Ovary (tissue), 9 donors: ENCODE results near the gene RMDN2. TPM values are rescaled to one million over a fixed set of nuclear protein-coding genes. Genes with fewer than 3 reads are reported as not detected.

Experiments
- DNase-seq, 5 donors: peaks; one replicate each; pipeline ENCODE4 v3.0.0-alpha.2; 2019 to 2020
- H3K27ac ChIP-seq, 2 donors: fragments of 200-600 bp; one replicate each; pipeline versions ENCODE4 v1.5.1 to v1.8.0; 2019 to 2022
- H3K27me3 ChIP-seq: fragments of 200-600 bp; one replicate; pipeline ENCODE4 v1.8.0; 2022
- H3K36me3 ChIP-seq: fragments of 200-600 bp; sonication (generic); one replicate; pipeline ENCODE4 v1.5.1; 2019
- H3K4me1 ChIP-seq: one replicate; pipeline ENCODE4 v1.8.1; 2013; ENCODE audit warnings: mild to moderate bottlenecking, moderate library complexity; ENCODE audit not compliant: insufficient read depth
- H3K4me3 ChIP-seq: fragments of 200-600 bp; sonication (generic); one replicate; pipeline ENCODE4 v1.5.1; 2017
- H3K9me3 ChIP-seq, 2 donors: fragments of 200-600 bp in 1 of 2; sonication (generic) in 1 of 2; one replicate each; pipeline versions ENCODE4 v1.5.1 to v1.8.1; 2013 to 2019; ENCODE audit warnings: mild to moderate bottlenecking in 1 of 2, moderate library complexity in 1 of 2
- EP300 ChIP-seq: sonication (generic); formaldehyde crosslinking; IDR thresholded peaks from one replicate; pipeline ENCODE4 v1.6.1; 2017; ENCODE audit warnings: antibody characterized with exemption
- POLR2A ChIP-seq: fragments of 450-650 bp; IDR thresholded peaks from one replicate; pipeline ENCODE4 v1.6.1; 2017; ENCODE audit warnings: antibody characterized with exemption, mild to moderate bottlenecking, moderate library complexity
- WGBS, 3 donors: extraction: QIAGEN DNeasy Blood & Tissue Kit in 1 of 3; methylation state at CpG; one replicate each; pipeline versions ENCODE4 v1.1.5 to v1.1.7; 2013 to 2017; 5-methylcytosine and 5-hydroxymethylcytosine counted together
- intact Hi-C, 4 donors: fragments of 100-400 bp; cut with DNase I; formaldehyde crosslinking; loops; one replicate each; pipeline versions ENCODE4 v1.11.0 to v1.15.1; 2022 to 2023
- polyA plus RNA-seq, 2 donors: library from polyadenylated mRNA; stranded (reverse); fragments of 200-250 nt in 1 of 2; fragments of 350-450 nt in 1 of 2; fragmentation: Illumina TruSeq in 1 of 2; extraction: RNeasy Lipid Tissue Mini Kit (QIAGEN cat#74804) in 1 of 2; gene quantifications; one replicate each; pipeline ENCODE4 v1.2.3, GENCODE V29; 2013 to 2014
- total RNA-seq, 7 donors: library from RNA; depleted of rRNA in 2 of 7; stranded (reverse); fragments of >200 nt in 2 of 7; fragmentation: NEBNext Ultra II Directional in 3 of 7; extraction: Animal tissue kit (Norgen Biotek cat#: 25700) in 3 of 7; gene quantifications; one replicate each; pipeline versions ENCODE4 v1.1.0 to v1.2.4, GENCODE V29; 2016 to 2023
- TF ChIP-seq, protein P1 (sequence below), 3 donors: fragments of 450-650 bp in 2 of 3; fragments of 200-600 bp in 1 of 3; IDR thresholded peaks; one replicate each; pipeline versions ENCODE4 v1.5.1 to v1.8.0; 2016 to 2022; ENCODE audit warnings: antibody characterized with exemption in 3 of 3, mild to moderate bottlenecking in 1 of 3
- donor health status: DM: no; HTN: no; CAD: no; lungs with moderate emphysema.
- donor health status: DM: no; HTN: no; CAD: no.
- donor health status: Bipolar disorder and iron deficiency.
- donor health status: DM: yes; HTN: yes; CAD: no.
- donor health status: DM: no; HTN: no; CAD: no.
- donor health status: DM: yes; HTN: yes; CAD: no.

RMDN2 gene
- total and polyA plus RNA-seq, 9 donors: 4.7 to 60.9 (median 6.4) TPM

DNA sequence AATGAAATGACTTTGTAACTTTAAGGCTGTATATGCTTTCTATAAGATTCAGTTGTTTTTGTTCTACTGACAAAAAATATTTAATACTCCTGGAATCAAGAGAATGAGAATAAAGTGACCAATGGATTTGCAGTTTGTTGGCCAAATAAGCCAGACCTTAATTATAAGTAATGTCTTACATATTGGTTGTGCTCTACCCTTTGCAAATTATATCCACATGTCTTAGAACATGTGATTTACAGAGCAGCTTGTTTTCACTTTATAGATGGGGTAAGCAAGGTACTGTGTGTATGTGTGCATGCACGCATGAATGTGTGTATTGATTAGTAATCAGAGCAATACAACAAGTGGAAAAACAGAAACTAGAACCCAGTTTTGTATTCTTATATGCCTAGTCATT is 59.1 kb downstream of the RMDN2 start:
- H3K36me3 ChIP-seq: no peaks in the 10 kb centered on the region
- no peak overlapping the region for H3K27ac ChIP-seq
- H3K4me1 ChIP-seq: no peaks in the 10 kb centered on the region
- TF ChIP-seq, protein P1, sequence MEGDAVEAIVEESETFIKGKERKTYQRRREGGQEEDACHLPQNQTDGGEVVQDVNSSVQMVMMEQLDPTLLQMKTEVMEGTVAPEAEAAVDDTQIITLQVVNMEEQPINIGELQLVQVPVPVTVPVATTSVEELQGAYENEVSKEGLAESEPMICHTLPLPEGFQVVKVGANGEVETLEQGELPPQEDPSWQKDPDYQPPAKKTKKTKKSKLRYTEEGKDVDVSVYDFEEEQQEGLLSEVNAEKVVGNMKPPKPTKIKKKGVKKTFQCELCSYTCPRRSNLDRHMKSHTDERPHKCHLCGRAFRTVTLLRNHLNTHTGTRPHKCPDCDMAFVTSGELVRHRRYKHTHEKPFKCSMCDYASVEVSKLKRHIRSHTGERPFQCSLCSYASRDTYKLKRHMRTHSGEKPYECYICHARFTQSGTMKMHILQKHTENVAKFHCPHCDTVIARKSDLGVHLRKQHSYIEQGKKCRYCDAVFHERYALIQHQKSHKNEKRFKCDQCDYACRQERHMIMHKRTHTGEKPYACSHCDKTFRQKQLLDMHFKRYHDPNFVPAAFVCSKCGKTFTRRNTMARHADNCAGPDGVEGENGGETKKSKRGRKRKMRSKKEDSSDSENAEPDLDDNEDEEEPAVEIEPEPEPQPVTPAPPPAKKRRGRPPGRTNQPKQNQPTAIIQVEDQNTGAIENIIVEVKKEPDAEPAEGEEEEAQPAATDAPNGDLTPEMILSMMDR (IDR thresholded peaks at IDR 0.05): no peak
- TF ChIP-seq POLR2A: no peak
- no peak for TF ChIP-seq EP300
- WGBS, 3 donors: 42 to 85% (median 78%) methylated on average over 1 of the region's 1 CpG
- H3K9me3 ChIP-seq: no peaks in the 10 kb centered on the region
- DNase-seq: no peak
- H3K27me3 ChIP-seq: no peaks in the 10 kb centered on the region
- intact Hi-C loops: loop anchor here in 3 of 4 donors (5.0 kb wide), 1 partner anchor 293 kb away; no protein-coding TSS in a partner anchor
- H3K4me3 ChIP-seq: no peak overlapping the region

DNA sequence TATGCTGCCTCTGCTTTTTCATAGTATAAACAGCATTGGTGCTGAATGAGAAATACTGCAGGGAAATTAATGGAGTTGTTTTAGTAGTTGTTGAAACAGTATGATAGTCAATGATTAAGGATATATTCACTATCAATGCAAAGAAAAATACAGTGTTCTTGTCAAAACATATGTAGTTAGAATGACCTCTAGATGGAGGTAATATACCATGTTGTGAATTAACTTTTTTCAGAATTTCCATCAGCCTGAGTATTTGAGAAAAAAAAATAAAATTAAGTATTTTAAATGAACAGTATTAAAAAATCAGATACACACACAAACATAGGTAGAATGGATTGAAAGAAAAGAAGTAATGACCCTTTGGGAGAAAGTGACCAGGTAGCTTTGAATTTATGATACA is 59.5 kb downstream of the RMDN2 start:
- Histone ChIP-seq H3K36me3 (no peaks in the 10 kb centered on the region), H3K27me3 (no peaks in the 10 kb centered on the region), H3K4me3 (no peak overlapping the region), H3K9me3 (no peaks in the 10 kb centered on the region), H3K4me1 (no peaks in the 10 kb centered on the region), H3K27ac (no peak overlapping the region)
- no peak for DNase-seq
- TF ChIP-seq POLR2A: no peak
- TF ChIP-seq, protein P1 (IDR thresholded peaks at IDR 0.05): no peak
- TF ChIP-seq EP300: no peak
- intact Hi-C loops: loop anchor here in 3 of 4 donors (5.0 kb wide), 1 partner anchor 293 kb away; no protein-coding TSS in a partner anchor

DNA sequence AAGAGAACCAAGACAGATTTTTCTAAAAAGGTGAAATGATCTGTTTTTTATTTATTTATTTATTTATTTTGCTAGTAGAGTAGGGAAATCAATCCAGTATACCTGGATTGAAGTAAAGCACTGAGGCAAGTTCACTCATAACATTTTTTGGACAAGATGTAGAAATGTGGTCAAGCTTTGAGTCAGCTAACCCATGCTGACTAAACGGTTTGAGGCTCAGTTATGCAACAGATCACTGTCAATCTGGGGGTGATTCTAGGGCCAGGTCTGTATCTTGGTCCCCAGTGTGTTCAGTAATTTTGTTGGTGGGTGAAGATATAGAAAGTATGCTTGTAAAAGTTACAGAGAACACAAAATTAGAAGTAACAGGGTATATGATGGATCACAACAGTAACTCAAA is 60.2 kb downstream of the RMDN2 start:
- no peaks in the 10 kb centered on the region for H3K9me3 ChIP-seq
- no peak overlapping the region for H3K4me3 ChIP-seq
- WGBS, 3 donors: 61 to 81% (median 68%) methylated on average over 1 of the region's 1 CpG
- H3K36me3 ChIP-seq: no peaks in the 10 kb centered on the region
- no peak for TF ChIP-seq EP300
- TF ChIP-seq, protein P1 (IDR thresholded peaks at IDR 0.05): no peak
- TF ChIP-seq POLR2A: no peak
- H3K27me3 ChIP-seq: no peaks in the 10 kb centered on the region
- no peaks in the 10 kb centered on the region for H3K4me1 ChIP-seq
- H3K27ac ChIP-seq: no peak overlapping the region
- DNase-seq: no peak
- intact Hi-C loops: no loop called here

DNA sequence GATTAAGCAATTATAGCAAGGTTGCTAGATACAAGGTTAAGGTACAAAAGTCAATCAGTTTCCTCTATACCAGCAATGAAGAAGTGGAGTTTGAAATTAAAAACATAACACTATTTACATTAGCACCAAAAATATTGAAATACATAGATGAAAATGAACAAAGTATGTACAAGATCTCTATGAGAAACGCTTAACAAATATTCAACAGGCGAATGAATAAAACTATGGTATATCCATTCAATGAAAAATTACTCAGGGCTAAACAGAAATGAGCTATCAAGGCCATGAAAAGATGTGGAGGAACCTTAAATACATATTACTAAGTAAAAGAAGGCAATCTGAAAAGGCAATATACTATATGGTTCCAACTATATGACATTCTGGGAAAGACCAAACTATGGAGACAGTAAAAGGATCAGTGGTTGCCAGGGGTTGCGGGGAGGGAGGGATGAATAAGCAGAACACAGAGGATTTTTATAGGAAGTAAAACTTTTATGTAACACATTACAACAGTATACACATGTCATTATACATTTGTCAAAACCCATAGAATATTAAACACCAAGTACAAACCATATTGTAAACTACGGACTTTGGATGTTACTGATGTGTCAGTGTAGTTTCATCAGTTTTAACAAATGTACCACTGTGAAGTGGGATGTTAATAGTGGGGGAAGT is 62.1 kb downstream of the RMDN2 start:
- TF ChIP-seq EP300 (no peak), POLR2A (no peak)
- TF ChIP-seq, protein P1 (IDR thresholded peaks at IDR 0.05): no peak
- Histone ChIP-seq H3K4me3 (no peak overlapping the region), H3K36me3 (no peaks in the 10 kb centered on the region), H3K27me3 (no peaks in the 10 kb centered on the region), H3K9me3 (no peaks in the 10 kb centered on the region), H3K4me1 (no peaks in the 10 kb centered on the region), H3K27ac (no peak overlapping the region)
- DNase-seq: no peak
- 97 to 99% (median 98%) methylated on average over 4 of the region's 4 CpGs for WGBS, 3 donors
- intact Hi-C loops: no loop called here
